Peyer's patch (tissue), 4 donors: Measurements from ENCODE around the gene N4BP2. TPM values are rescaled to one million over a fixed set of nuclear protein-coding genes. Genes with fewer than 3 reads are reported as not detected.

Experiments used
- DNase-seq, 3 donors: peaks; one replicate each; pipeline ENCODE4 v3.0.0-alpha.2; 2017 to 2019
- H3K27ac ChIP-seq, 4 donors: fragments of 200-600 bp; sonication (generic); one replicate each; pipeline ENCODE4 v1.5.1; 2016 to 2019
- H3K27me3 ChIP-seq, 2 donors: fragments of 200-600 bp; sonication (generic); one replicate each; pipeline ENCODE4 v1.5.1; 2019
- H3K36me3 ChIP-seq, 3 donors: fragments of 200-600 bp; sonication (generic); one replicate each; pipeline ENCODE4 v1.5.1; 2016 to 2019
- H3K4me1 ChIP-seq, 4 donors: fragments of 200-600 bp; sonication (generic); one replicate each; pipeline ENCODE4 v1.5.1; 2016 to 2019
- H3K4me3 ChIP-seq, 4 donors: fragments of 200-600 bp; sonication (generic); 1 replicate in 3 of 4; 2 replicates in 1 of 4; pipeline ENCODE4 v1.5.1; 2016 to 2019; ENCODE audit warnings: mild to moderate bottlenecking in 1 of 4
- H3K9me3 ChIP-seq, 4 donors: fragments of 200-600 bp; sonication (generic); one replicate each; pipeline ENCODE4 v1.5.1; 2016 to 2019; ENCODE audit warnings: mild to moderate bottlenecking in 1 of 4
- CTCF ChIP-seq, 6 experiments: fragments of 450-650 bp in 4 of 6; fragments of 200-600 bp in 2 of 6; sonication (generic) in 1 of 6; IDR thresholded peaks; one replicate each; pipeline ENCODE4 v1.5.1; 2017 to 2019; ENCODE audit warnings: antibody characterized with exemption in 6 of 6, mild to moderate bottlenecking in 3 of 6, moderate library complexity in 1 of 6
- POLR2A ChIP-seq, 2 donors: fragments of 450-650 bp; IDR thresholded peaks; one replicate each; pipeline ENCODE4 v1.5.1; 2017; ENCODE audit warnings: antibody characterized with exemption in 2 of 2, mild to moderate bottlenecking in 2 of 2, moderate library complexity in 2 of 2
- total RNA-seq, 4 donors: library from RNA; depleted of rRNA; stranded (reverse); fragments of >200 nt; gene quantifications; one replicate each; pipeline ENCODE4 v1.1.0, GENCODE V29; 2016

The N4BP2 gene
- total RNA-seq, 4 donors from 2014 or later, result 8.1 to 39.6 (median 10.2) TPM

GRCh38 chr4:40177591-40177990, 120.9 kb downstream of the N4BP2 start:
- Histone ChIP-seq H3K27me3 (no peaks in the 10 kb centered on the region), H3K9me3 (no peaks in the 10 kb centered on the region)
- TF ChIP-seq POLR2A (IDR thresholded peaks at IDR 0.05) (no peak), CTCF (IDR thresholded peaks at IDR 0.05) (no peak)

GRCh38 chr4:40178672-40179071, 122.0 kb downstream of the N4BP2 start:
- no peak overlapping the region for H3K4me3 ChIP-seq
- no peaks in the 10 kb centered on the region for H3K27me3 ChIP-seq
- no peaks in the 10 kb centered on the region for H3K4me1 ChIP-seq
- H3K9me3 ChIP-seq, result no peaks in the 10 kb centered on the region
- no peak overlapping the region for H3K27ac ChIP-seq
- TF ChIP-seq CTCF (IDR thresholded peaks at IDR 0.05) (no peak), POLR2A (IDR thresholded peaks at IDR 0.05) (no peak)
- no peaks in the 10 kb centered on the region for H3K36me3 ChIP-seq
- DNase-seq, result no peak

More at GRCh38 chr4:40177591-40177990, 120.9 kb downstream of the N4BP2 start:
- H3K4me1 ChIP-seq, result peaks cover 0 to 4% (median 0%) of the 10 kb centered on the region in 4 donors
- H3K4me3 ChIP-seq, result no peak overlapping the region
- H3K36me3 ChIP-seq, result no peaks in the 10 kb centered on the region
- H3K27ac ChIP-seq, result no peak overlapping the region
- no peak for DNase-seq

- H3K27me3 ChIP-seq, result no peaks in the 10 kb centered on the region
- no peaks in the 10 kb centered on the region for H3K9me3 ChIP-seq
- H3K36me3 ChIP-seq, result no peaks in the 10 kb centered on the region
- H3K27ac ChIP-seq, result no peak overlapping the region
- TF ChIP-seq POLR2A (IDR thresholded peaks at IDR 0.05) (no peak), CTCF (IDR thresholded peaks at IDR 0.05) (no peak)
- no peaks in the 10 kb centered on the region for H3K4me1 ChIP-seq
- H3K4me3 ChIP-seq, result no peak overlapping the region
- DNase-seq, result no peak
These were observed 122.7 kb downstream of the N4BP2 start for GRCh38 chr4:40179360-40179759.

GRCh38 chr4:40180356-40180755, 123.7 kb downstream of the N4BP2 start:
- H3K36me3 ChIP-seq, result no peaks in the 10 kb centered on the region
- TF ChIP-seq POLR2A (IDR thresholded peaks at IDR 0.05) (no peak), CTCF (IDR thresholded peaks at IDR 0.05) (no peak)
- no peak for DNase-seq

GRCh38 chr4:40182001-40182400, 125.4 kb downstream of the N4BP2 start:
- Histone ChIP-seq H3K27me3 (no peaks in the 10 kb centered on the region), H3K27ac (peak overlapping the region in 1 of 4 donors; percentile 69), H3K9me3 (no peaks in the 10 kb centered on the region), H3K4me1 (peaks cover 0 to 5% (median 0%) of the 10 kb centered on the region in 4 donors), H3K36me3 (no peaks in the 10 kb centered on the region), H3K4me3 (no peak overlapping the region)
- no peak for DNase-seq
- no peak for TF ChIP-seq POLR2A (IDR thresholded peaks at IDR 0.05)
- no peak for TF ChIP-seq CTCF (IDR thresholded peaks at IDR 0.05)

More at GRCh38 chr4:40180356-40180755, 123.7 kb downstream of the N4BP2 start:
- Histone ChIP-seq H3K27ac (no peak overlapping the region), H3K4me3 (no peak overlapping the region), H3K4me1 (peaks cover 0 to 5% (median 0%) of the 10 kb centered on the region in 4 donors), H3K27me3 (no peaks in the 10 kb centered on the region), H3K9me3 (no peaks in the 10 kb centered on the region)

- H3K36me3 ChIP-seq, result no peaks in the 10 kb centered on the region
- no peak for DNase-seq
- H3K27me3 ChIP-seq, result no peaks in the 10 kb centered on the region
- H3K4me3 ChIP-seq, result no peak overlapping the region
- peaks cover 0 to 5% (median 0%) of the 10 kb centered on the region in 4 donors for H3K4me1 ChIP-seq
- TF ChIP-seq CTCF (IDR thresholded peaks at IDR 0.05) (no peak), POLR2A (IDR thresholded peaks at IDR 0.05) (no peak)
- no peaks in the 10 kb centered on the region for H3K9me3 ChIP-seq
- peak overlapping the region in 1 of 4 donors; percentile 69 for H3K27ac ChIP-seq
These were observed 126.3 kb downstream of the N4BP2 start for GRCh38 chr4:40182954-40183353.
